HG03025 (cell line): ENCODE results near the gene LAMA3.

Experiments
- ATAC-seq: cut with Tn5 transposase; IDR thresholded peaks from one replicate; pipeline ENCODE4 v1.9.1; 2021; ENCODE audit warnings: mild to moderate bottlenecking, moderate library complexity; ENCODE audit not compliant: unreplicated experiment, low FRiP score

Gene LAMA3

DNA sequence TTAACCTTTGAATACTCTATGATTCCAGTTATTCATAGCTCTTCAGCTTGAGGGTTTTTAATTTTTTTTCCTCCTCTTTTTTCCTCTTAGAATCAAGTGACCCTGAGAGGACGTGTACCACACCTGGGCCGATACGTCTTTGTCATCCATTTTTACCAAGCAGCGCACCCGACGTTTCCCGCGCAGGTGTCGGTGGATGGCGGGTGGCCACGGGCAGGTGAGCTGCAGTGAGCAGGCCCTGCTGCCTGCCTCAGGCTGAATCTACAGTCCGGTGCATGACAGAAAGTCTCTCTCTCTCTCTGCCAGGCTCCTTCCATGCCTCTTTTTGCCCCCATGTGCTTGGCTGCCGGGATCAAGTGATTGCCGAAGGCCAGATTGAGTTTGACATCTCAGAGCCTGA lies 153.1 kb downstream of the LAMA3 start:
- ATAC-seq = no peak

- ATAC-seq = no peak
These were observed 155.9 kb downstream of the LAMA3 start for GRCh38 chr18:23844991-23845680.

DNA sequence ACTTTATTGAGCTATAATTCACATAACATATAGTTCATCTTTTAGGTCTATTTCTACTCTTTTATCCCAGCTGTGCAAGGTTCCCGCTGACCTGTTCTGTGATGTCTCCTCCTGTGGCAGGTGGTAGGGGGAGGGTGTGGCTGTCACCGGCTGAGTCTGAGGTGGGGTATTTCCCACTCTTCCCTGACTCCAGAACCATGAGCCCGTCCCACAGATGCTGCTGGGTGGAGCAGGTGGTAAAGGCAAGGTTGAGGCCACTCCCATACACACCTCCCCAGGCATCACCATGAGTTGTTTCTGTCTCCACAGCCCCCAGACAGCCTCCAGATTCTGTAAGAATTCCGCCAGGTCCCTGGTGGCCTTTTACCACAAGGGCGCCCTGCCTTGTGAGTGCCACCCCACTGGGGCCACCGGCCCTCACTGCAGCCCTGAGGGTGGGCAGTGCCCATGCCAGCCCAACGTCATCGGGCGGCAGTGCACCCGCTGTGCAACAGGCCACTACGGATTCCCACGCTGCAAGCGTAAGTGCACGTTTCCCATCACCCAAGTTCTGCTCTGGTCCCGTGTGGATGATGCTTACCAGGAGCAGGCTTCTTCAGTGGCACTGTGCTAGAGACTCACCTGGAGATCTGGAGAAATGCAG lies 156.9 kb downstream of the LAMA3 start:
- ATAC-seq = no peak

DNA sequence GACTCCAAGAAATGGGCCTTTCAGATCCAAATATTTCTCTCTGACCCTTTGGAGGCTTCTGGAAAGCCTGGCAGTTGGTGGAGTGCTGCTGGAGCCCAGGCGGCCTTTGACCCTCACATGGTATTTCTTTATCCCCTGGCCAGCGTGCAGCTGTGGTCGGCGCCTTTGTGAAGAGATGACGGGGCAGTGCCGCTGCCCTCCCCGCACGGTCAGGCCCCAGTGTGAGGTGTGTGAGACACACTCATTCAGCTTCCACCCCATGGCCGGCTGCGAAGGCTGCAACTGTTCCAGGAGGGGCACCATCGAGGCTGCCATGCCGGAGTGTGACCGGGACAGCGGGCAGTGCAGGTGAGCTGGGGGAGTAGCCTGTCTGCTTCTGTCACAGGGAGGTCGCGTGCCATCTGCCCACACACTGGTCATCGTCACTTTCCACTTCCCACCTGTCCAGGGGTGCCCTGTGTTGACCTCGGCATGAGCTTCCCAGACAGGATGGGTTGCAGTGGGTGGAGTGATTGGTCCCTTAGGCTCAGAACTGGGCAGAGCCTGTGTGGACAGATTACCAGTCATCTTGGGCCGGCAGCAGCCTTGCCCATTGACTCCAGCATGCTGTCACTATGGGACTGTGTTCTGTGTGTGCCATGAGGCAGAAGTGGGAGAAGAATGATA lies 158.2 kb downstream of the LAMA3 start:
- ATAC-seq = no peak

DNA sequence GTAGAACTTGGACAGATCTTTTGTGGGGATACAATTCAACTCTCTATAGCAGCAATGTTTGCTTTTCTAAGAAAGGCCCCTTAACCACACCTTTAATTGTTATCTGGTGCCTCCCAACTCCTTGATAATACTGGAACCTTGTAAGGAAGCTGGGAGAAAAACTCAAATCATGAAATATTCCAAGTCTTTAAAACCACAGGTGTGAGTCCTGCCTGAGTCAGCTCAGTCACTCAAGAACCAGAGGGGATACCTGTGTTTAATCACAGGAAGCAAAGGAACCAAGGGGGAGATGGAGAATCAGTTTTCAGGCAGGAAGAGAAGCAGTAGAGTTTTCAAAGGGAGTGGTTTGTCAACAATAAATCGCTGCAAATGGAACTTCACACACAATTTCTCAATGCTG lies 159.9 kb downstream of the LAMA3 start:
- no peak for ATAC-seq

DNA sequence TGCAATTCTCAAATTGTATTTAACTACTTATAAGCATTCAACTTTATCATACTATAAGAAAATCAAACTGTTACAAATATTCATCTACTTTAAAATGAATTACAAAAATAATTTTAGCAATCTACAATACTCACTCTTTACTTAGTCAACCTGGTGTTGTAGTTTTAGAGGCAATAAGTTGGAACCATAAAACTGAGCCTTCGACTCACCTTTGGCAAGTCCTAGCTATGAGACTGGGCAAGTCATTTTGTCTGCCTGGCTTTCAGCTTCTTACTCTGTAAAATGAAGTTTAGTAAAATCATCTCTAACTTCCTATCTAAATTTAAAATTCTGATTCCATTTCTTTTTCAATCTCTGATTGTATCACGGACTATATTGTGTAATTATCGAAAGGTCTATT lies 161.0 kb downstream of the LAMA3 start:
- ATAC-seq = no peak

DNA sequence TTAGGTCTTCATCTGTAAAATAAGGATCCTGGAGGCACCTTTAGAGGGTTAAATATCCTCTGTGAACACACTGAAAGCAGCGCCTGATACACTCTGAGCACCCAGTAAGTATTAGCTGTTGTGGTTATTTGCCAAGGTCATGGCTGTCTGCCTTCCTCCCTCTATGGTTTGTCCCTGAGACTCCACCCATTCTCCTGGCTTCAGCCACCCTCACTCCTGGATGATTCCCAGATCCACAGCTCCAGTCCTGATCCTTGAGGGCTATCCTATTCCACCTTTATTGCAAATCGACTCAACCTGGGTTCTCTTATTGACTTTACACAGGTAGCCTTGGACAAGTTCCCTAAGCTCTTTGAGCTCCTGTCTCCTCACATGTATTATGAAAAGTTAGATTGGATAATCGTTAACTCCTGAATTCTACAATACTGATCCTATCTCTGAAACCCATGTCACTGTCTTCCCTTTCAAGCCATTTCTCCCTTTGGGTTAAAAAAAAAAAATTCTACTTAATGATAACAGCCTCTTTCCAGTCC lies 162.3 kb downstream of the LAMA3 start:
- ATAC-seq = no peak

- no peak for ATAC-seq
These were observed 163.2 kb downstream of the LAMA3 start for GRCh38 chr18:23852236-23853045.

GRCh38 chr18:23853448-23854195 lies 164.4 kb downstream of the LAMA3 start:
- no peak for ATAC-seq

- ATAC-seq = no peak
These were observed 166.5 kb downstream of the LAMA3 start for GRCh38 chr18:23855721-23856120.

GRCh38 chr18:23856466-23857163 lies 167.4 kb downstream of the LAMA3 start:
- ATAC-seq = no peak

GRCh38 chr18:23857164-23857552 lies 167.9 kb downstream of the LAMA3 start:
- ATAC-seq = no peak

GRCh38 chr18:23857756-23858155 lies 168.5 kb downstream of the LAMA3 start:
- ATAC-seq = no peak

DNA sequence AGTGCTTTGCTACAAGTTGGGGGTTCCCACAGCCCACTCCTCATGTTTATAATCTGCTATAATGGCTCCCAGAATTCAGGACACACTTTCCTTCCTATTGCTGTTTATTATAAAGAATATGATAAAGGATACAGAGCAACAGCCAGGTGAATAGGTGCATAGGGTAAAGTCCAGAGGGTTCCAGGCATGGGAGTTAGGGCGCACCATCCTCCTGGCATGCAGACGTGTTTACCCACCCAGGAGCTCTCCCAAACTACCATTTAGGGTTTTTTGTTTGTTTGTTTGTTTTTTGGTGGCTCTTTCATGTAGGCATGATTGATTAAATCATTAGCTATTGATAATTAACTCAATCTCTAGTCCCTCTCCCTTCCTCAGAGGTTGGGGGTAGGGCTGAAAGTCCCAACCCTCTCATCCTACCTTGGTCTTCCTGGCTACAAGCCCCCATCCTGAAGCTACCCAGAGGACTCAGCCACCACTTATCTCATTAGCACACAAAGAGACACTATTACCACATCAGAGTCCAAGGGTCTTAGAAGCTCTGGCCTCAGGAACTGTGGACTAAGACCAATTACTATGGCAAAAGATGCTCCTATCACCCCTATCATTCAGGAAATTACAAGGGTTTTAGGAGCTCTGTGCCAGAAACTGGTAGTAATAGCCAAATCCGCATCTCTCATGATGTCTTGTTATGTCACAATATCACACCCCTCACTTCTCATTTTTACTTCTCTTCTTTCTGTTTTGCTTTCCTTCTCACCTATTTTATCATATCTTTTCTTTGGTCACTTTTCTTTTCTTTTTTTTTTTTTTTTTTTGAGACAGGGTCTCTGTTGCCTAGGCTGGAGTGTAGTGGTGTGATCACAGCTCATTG lies 170.4 kb downstream of the LAMA3 start:
- no peak for ATAC-seq

DNA sequence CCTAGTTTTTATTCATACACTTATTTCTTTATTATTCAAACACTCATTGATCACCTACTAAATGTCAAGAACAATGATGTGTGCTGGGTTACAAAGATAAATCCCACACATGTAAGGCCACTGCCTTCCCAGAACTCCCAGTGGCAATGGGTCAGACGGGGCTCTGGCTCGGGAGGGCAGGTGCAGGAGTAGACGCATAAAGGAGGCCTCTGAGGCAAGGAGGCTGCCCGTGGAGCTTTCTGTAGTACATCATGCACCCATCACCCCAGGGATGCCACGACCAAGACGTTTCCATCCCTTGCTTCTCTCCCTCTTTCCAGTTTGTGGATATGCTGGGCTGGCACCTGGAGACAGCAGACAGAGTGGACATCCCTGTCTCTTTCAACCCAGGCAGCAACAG lies 172.1 kb downstream of the LAMA3 start:
- ATAC-seq = no peak

DNA sequence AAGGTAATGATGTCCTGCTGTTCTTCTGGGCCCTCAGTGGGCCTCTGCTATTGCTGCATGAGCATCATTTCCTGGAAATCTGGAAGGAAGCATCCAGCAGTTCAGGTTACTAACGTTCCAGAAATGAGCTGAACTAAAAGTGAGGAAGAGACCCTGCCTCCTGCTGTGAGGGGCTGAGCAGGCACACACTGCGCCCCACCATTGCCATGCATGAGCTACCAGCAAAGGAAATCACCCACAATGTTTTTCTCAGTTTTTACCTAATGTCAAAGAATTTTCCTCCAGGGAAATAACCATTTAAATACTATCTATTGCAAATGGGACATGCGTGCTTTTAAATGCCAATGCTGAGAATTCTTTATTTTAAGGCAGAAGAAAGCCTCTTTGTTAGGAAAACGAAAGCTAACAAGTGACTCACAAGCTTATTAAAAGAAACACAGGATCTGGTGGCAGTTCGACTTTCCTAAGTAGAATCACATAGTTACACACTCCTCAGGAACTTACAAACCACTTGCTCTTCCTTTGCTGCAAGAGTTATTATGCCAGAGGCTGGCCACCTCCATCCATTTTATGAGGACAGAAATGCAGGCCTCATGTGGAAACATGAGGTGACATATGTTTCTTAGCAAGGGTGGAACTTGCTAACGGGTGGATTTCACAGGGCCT lies 172.7 kb downstream of the LAMA3 start:
- no peak for ATAC-seq

DNA sequence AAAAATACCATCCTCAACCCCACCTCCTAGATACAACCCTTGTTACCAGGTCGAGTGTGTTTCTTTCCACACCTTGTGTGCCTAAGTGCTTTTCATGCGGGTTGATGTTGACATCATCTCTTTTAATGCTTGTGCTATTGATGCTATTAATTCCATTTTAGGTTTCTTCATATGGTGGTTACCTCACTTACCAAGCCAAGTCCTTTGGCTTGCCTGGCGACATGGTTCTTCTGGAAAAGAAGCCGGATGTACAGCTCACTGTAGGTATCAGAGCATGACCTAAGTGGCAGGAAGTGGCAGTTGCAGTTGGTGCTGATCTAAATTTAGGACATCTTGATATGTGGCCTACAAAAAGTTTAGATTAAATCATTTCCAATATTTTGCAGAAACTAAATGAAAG lies 175.4 kb downstream of the LAMA3 start:
- no peak for ATAC-seq

GRCh38 chr18:23867006-23867405 lies 177.8 kb downstream of the LAMA3 start:
- no peak for ATAC-seq
